ENCODE measurements around the gene BCL7C. TPM values are rescaled to one million over a fixed set of nuclear protein-coding genes. Genes with fewer than 3 reads are reported as not detected.

Gene BCL7C
- total and polyA plus RNA-seq, 2 of the 13 experiments (the other 11 are each of a cell fraction or from before 2014, with no cell fraction given) = 17.7 to 33.8 TPM

- TF ChIP-seq MIER3 (CRISPR knock-in tag; IDR thresholded peaks at IDR 0.05; ENCODE audit: borderline replicate concordance) (0 out of 2 replicates have a peak, but pooled peaks have one; percentile 70), CBX5 (CRISPR knock-in tag; IDR thresholded peaks at IDR 0.05; ENCODE audit: borderline replicate concordance) (peak; percentile 81; the same call in 1 of the 2 replicates), ATF4 (CRISPR knock-in tag; IDR thresholded peaks at IDR 0.05) (no peak), ZBTB38 (CRISPR knock-in tag; IDR thresholded peaks at IDR 0.05) (no peak; the same call in none of the 2 replicates), ZFP37 (CRISPR knock-in tag; IDR thresholded peaks at IDR 0.05; ENCODE audit: borderline replicate concordance) (no peak), CBFB (CRISPR knock-in tag; IDR thresholded peaks at IDR 0.05) (peak; percentile 10; the same call in 1 of the 2 replicates), TGIF2 (CRISPR knock-in tag; IDR thresholded peaks at IDR 0.05) (no peak), STAT5B (CRISPR knock-in tag; IDR thresholded peaks at IDR 0.05) (no peak; the same call in 1 of the 2 replicates), NR2F1 (CRISPR knock-in tag; IDR thresholded peaks at IDR 0.05) (no peak), NR1H2 (CRISPR knock-in tag; IDR thresholded peaks at IDR 0.05; ENCODE audit: borderline replicate concordance, low read depth) (no peak), HOXA9 (CRISPR knock-in tag; IDR thresholded peaks at IDR 0.05; ENCODE audit: borderline replicate concordance) (no peak), ZNF12 (CRISPR knock-in tag; IDR thresholded peaks at IDR 0.05) (0 out of 2 replicates have a peak, but pooled peaks have one; percentile 24), ZNF331 (CRISPR knock-in tag; IDR thresholded peaks at IDR 0.05) (no peak), ZNF407 (CRISPR knock-in tag; IDR thresholded peaks at IDR 0.05; ENCODE audit: not compliant biosample characterization) (peak; percentile 17), CC2D1A (CRISPR knock-in tag; IDR thresholded peaks at IDR 0.05) (no peak), ELF3 (CRISPR knock-in tag; IDR thresholded peaks at IDR 0.05) (peak; percentile 46; the same call in 1 of the 2 replicates), MLXIP (CRISPR knock-in tag; IDR thresholded peaks at IDR 0.05; ENCODE audit: borderline replicate concordance) (no peak), ZNF256 (CRISPR knock-in tag; conservative IDR thresholded peaks at IDR 0.05) (no peak)
Observed at GRCh38 chr16:30921459-30921747, 27.5 kb upstream of the BCL7C start (continued).

Measured in HepG2 (cell line).